Measurements from ENCODE around the gene ATG4B. TPM values are rescaled to one million over a fixed set of nuclear protein-coding genes. Genes with fewer than 3 reads are reported as not detected.

Gene ATG4B
- total and polyA plus RNA-seq, 2 of the 8 experiments (the other 6 are each of a cell fraction or from before 2014, with no cell fraction given) = 103 to 155 TPM

DNA sequence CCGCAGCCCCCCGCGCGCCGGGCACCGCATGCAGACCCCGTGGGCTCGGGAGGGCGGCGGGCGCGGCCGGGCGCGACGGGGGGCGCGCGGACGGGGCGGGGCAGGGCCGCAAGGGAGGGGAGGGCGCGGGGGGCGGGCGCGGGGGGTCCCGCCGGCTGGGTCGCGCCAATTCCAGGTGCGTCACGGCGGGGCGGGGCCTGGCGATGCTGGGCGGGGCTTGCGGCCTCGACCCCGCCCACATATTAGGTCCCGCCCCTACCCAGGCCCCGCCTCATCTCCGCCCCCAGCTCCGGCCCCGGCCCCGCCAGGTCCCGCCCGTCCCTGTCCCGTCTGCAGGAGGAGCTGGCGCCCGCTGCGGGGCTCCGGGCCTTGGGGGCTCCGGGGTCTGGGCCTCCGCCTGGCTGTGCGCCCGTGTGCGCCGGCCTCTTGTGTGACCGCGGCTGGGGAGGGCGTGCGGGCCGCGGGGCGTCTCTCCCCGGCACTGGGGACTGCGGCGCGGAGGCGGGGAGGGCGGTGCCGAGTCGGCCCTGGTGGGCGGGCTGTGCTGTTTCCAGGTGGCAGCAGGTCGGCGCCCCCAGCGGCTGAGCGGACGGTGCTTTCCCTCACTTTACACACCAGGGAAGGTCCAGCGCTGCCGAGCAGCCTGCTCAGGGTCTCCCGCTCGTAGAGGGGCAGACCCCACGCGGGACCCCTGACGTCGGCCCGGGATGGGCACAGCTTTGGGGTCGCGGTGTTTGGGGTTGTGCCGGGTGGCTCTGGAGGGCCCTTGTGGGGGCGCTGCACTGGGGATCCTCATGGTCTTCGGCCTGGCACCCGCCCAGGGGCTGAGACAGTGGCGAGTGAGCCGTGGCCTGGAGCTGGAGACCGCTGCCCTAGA is 64.9 kb downstream of the ATG4B start (continued):
- TF ChIP-seq SIRT6 (IDR thresholded peaks at IDR 0.05; ENCODE audit: low read length) (no peak), POU5F1 (IDR thresholded peaks at IDR 0.05; ENCODE audit: low read depth, low read length) (no peak)

All from H1 (cell line).